ENCODE results near the gene MORN1. TPM values are rescaled to one million over a fixed set of nuclear protein-coding genes. Genes with fewer than 3 reads are reported as not detected.

The MORN1 gene
- total RNA-seq, 1 experiment from 2014 or later: 12.7 TPM

- no peaks in the 10 kb centered on the region for H3K36me3 ChIP-seq (replicated peaks; ENCODE audit: control insufficient read depth, insufficient read depth, low read length)
- no peak for DNase-seq
- no peak overlapping the region for H3K4me3 ChIP-seq (ENCODE audit: insufficient read depth, low read depth, low read length)
- no peaks in the 10 kb centered on the region; the same call in 1 of the 2 replicates for H3K27me3 ChIP-seq (ENCODE audit: control insufficient read depth, insufficient read depth, low read length)
These were observed 39.2 kb upstream of the MORN1 start for GRCh38 chr1:2430592-2430973.

GRCh38 chr1:2429780-2430591 is 38.6 kb upstream of the MORN1 start:
- no peak overlapping the region for H3K4me3 ChIP-seq (ENCODE audit: insufficient read depth, low read depth, low read length)
- no peaks in the 10 kb centered on the region; the same call in 1 of the 2 replicates for H3K27me3 ChIP-seq (ENCODE audit: control insufficient read depth, insufficient read depth, low read length)
- peak; percentile 88 for DNase-seq
- no peaks in the 10 kb centered on the region for H3K36me3 ChIP-seq (replicated peaks; ENCODE audit: control insufficient read depth, insufficient read depth, low read length)

- DNase-seq: no peak
- Histone ChIP-seq H3K27me3 (ENCODE audit: control insufficient read depth, insufficient read depth, low read length) (no peaks in the 10 kb centered on the region; the same call in 1 of the 2 replicates), H3K4me3 (ENCODE audit: insufficient read depth, low read depth, low read length) (no peak overlapping the region), H3K36me3 (replicated peaks; ENCODE audit: control insufficient read depth, insufficient read depth, low read length) (no peaks in the 10 kb centered on the region)
These were observed 37.1 kb upstream of the MORN1 start for GRCh38 chr1:2428490-2428889.

GRCh38 chr1:2427976-2428375 is 36.6 kb upstream of the MORN1 start:
- Histone ChIP-seq H3K4me3 (ENCODE audit: insufficient read depth, low read depth, low read length) (no peak overlapping the region), H3K36me3 (replicated peaks; ENCODE audit: control insufficient read depth, insufficient read depth, low read length) (no peaks in the 10 kb centered on the region), H3K27me3 (ENCODE audit: control insufficient read depth, insufficient read depth, low read length) (no peaks in the 10 kb centered on the region; the same call in 1 of the 2 replicates)
- DNase-seq: no peak

GRCh38 chr1:2427051-2427450 is 35.7 kb upstream of the MORN1 start:
- no peak for DNase-seq
- Histone ChIP-seq H3K4me3 (ENCODE audit: insufficient read depth, low read depth, low read length) (no peak overlapping the region), H3K36me3 (replicated peaks; ENCODE audit: control insufficient read depth, insufficient read depth, low read length) (no peaks in the 10 kb centered on the region), H3K27me3 (ENCODE audit: control insufficient read depth, insufficient read depth, low read length) (no peaks in the 10 kb centered on the region; the same call in 1 of the 2 replicates)

GRCh38 chr1:2426540-2426939 is 35.2 kb upstream of the MORN1 start:
- Histone ChIP-seq H3K36me3 (replicated peaks; ENCODE audit: control insufficient read depth, insufficient read depth, low read length) (no peaks in the 10 kb centered on the region), H3K27me3 (ENCODE audit: control insufficient read depth, insufficient read depth, low read length) (no peaks in the 10 kb centered on the region; the same call in 1 of the 2 replicates), H3K4me3 (ENCODE audit: insufficient read depth, low read depth, low read length) (no peak overlapping the region)
- no peak for DNase-seq

GRCh38 chr1:2425892-2426291 is 34.5 kb upstream of the MORN1 start:
- no peak for DNase-seq
- no peaks in the 10 kb centered on the region; the same call in 1 of the 2 replicates for H3K27me3 ChIP-seq (ENCODE audit: control insufficient read depth, insufficient read depth, low read length)
- no peaks in the 10 kb centered on the region for H3K36me3 ChIP-seq (replicated peaks; ENCODE audit: control insufficient read depth, insufficient read depth, low read length)
- H3K4me3 ChIP-seq (ENCODE audit: insufficient read depth, low read depth, low read length): no peak overlapping the region

GRCh38 chr1:2422523-2422922 is 31.2 kb upstream of the MORN1 start:
- Histone ChIP-seq H3K4me3 (ENCODE audit: insufficient read depth, low read depth, low read length) (no peak overlapping the region), H3K36me3 (replicated peaks; ENCODE audit: control insufficient read depth, insufficient read depth, low read length) (no peaks in the 10 kb centered on the region), H3K27me3 (ENCODE audit: control insufficient read depth, insufficient read depth, low read length) (no peaks in the 10 kb centered on the region; the same call in 1 of the 2 replicates)
- no peak for DNase-seq

GRCh38 chr1:2419416-2419815 is 28.1 kb upstream of the MORN1 start:
- no peak for DNase-seq
- no peak overlapping the region for H3K4me3 ChIP-seq (ENCODE audit: insufficient read depth, low read depth, low read length)
- H3K36me3 ChIP-seq (replicated peaks; ENCODE audit: control insufficient read depth, insufficient read depth, low read length): no peaks in the 10 kb centered on the region
- no peaks in the 10 kb centered on the region; the same call in 1 of the 2 replicates for H3K27me3 ChIP-seq (ENCODE audit: control insufficient read depth, insufficient read depth, low read length)

- no peak overlapping the region for H3K4me3 ChIP-seq (ENCODE audit: insufficient read depth, low read depth, low read length)
- no peak for DNase-seq
- H3K27me3 ChIP-seq (ENCODE audit: control insufficient read depth, insufficient read depth, low read length): no peaks in the 10 kb centered on the region; the same call in 1 of the 2 replicates
- H3K36me3 ChIP-seq (replicated peaks; ENCODE audit: control insufficient read depth, insufficient read depth, low read length): no peaks in the 10 kb centered on the region
These were observed 27.5 kb upstream of the MORN1 start for GRCh38 chr1:2418791-2419320.

GRCh38 chr1:2417833-2418225 is 26.5 kb upstream of the MORN1 start:
- Histone ChIP-seq H3K27me3 (ENCODE audit: control insufficient read depth, insufficient read depth, low read length) (no peaks in the 10 kb centered on the region; the same call in 1 of the 2 replicates), H3K4me3 (ENCODE audit: insufficient read depth, low read depth, low read length) (no peak overlapping the region), H3K36me3 (replicated peaks; ENCODE audit: control insufficient read depth, insufficient read depth, low read length) (no peaks in the 10 kb centered on the region)
- no peak for DNase-seq

GRCh38 chr1:2417083-2417832 is 25.9 kb upstream of the MORN1 start:
- no peaks in the 10 kb centered on the region; the same call in 1 of the 2 replicates for H3K27me3 ChIP-seq (ENCODE audit: control insufficient read depth, insufficient read depth, low read length)

GRCh38 chr1:2416403-2416802 is 25.0 kb upstream of the MORN1 start:
- H3K4me3 ChIP-seq (ENCODE audit: insufficient read depth, low read depth, low read length): no peak overlapping the region
- DNase-seq: no peak
- no peaks in the 10 kb centered on the region for H3K36me3 ChIP-seq (replicated peaks; ENCODE audit: control insufficient read depth, insufficient read depth, low read length)
- H3K27me3 ChIP-seq (ENCODE audit: control insufficient read depth, insufficient read depth, low read length): no peaks in the 10 kb centered on the region; the same call in 1 of the 2 replicates

More at GRCh38 chr1:2417083-2417832, 25.9 kb upstream of the MORN1 start:
- no peak for DNase-seq
- Histone ChIP-seq H3K4me3 (ENCODE audit: insufficient read depth, low read depth, low read length) (no peak overlapping the region), H3K36me3 (replicated peaks; ENCODE audit: control insufficient read depth, insufficient read depth, low read length) (no peaks in the 10 kb centered on the region)

GRCh38 chr1:2415801-2416208 is 24.5 kb upstream of the MORN1 start:
- no peak for DNase-seq
- Histone ChIP-seq H3K27me3 (ENCODE audit: control insufficient read depth, insufficient read depth, low read length) (no peaks in the 10 kb centered on the region; the same call in 1 of the 2 replicates), H3K36me3 (replicated peaks; ENCODE audit: control insufficient read depth, insufficient read depth, low read length) (no peaks in the 10 kb centered on the region), H3K4me3 (ENCODE audit: insufficient read depth, low read depth, low read length) (no peak overlapping the region)
